ENCODE results near the gene ANXA3. TPM values are rescaled to one million over a fixed set of nuclear protein-coding genes. Genes with fewer than 3 reads are reported as not detected.

ANXA3 gene
- polyA plus RNA-seq, 1 of the 3 experiments (the other 2 are of a cell fraction), result 13.8 TPM

GRCh38 chr4:78644063-78644691 is 92.6 kb downstream of the ANXA3 start:
- H3K27ac ChIP-seq (ENCODE audit: low read depth in 2 of 2, low read length in 1 of 2), result no peak overlapping the region; a peak in 1 of 4 replicates
- H3K4me1 ChIP-seq (ENCODE audit: control insufficient read depth in 1 of 2, insufficient read depth in 2 of 2, low read depth in 1 of 2, low read length in 1 of 2), result peaks cover 6 to 11% of the 10 kb centered on the region in 2 experiments
- no peak overlapping the region for H3K4me2 ChIP-seq
- H3K4me3 ChIP-seq (ENCODE audit: low read depth in 2 of 2, low read length in 1 of 2), result no peak overlapping the region
- ChIA-PET POLR2A (no interaction called here), CTCF (interaction anchor here (0.6 to 3.7 kb wide), 28 partner anchors 10 to 294 kb away, joined by 3 to 24 read pairs (median 5); partner anchors contain the start of gene BMP2K)
- H3K9me2 ChIP-seq, result no peaks in the 10 kb centered on the region
- DNase-seq, result no peak
- 0 out of 2 replicates have a peak overlapping the region, but pooled peaks have one; percentile 7 for H2AFZ ChIP-seq (ENCODE audit: low read depth)
- no peak for TF ChIP-seq TAF1 (IDR thresholded peaks at IDR 0.05; ENCODE audit: borderline replicate concordance, low read depth, low read length)
- TF ChIP-seq TCF12 (IDR thresholded peaks at IDR 0.05), result no peak
- TF ChIP-seq RAD21 (IDR thresholded peaks at IDR 0.05; ENCODE audit: low read length), result no peak
- no peak for TF ChIP-seq TEAD4 (IDR thresholded peaks at IDR 0.05; ENCODE audit: borderline replicate concordance, insufficient read depth)
- TF ChIP-seq IRF3 (IDR thresholded peaks at IDR 0.05; ENCODE audit: low read depth, low read length), result no peak
- TF ChIP-seq SIN3A (IDR thresholded peaks at IDR 0.05; ENCODE audit: borderline replicate concordance, low read depth, low read length), result no peak
- peaks cover 16% of the 10 kb centered on the region for H3F3A ChIP-seq (replicated peaks; ENCODE audit: insufficient read depth)
- H4K20me1 ChIP-seq (ENCODE audit: insufficient read depth), result no peaks in the 10 kb centered on the region
- H3K9me3 ChIP-seq, result no peaks in the 10 kb centered on the region
- H3K36me3 ChIP-seq (replicated peaks in 1 of 2; ENCODE audit: control insufficient read depth in 1 of 2, insufficient read depth in 2 of 2, low read length in 1 of 2), result no peaks in the 10 kb centered on the region
- no peak overlapping the region for H3K9ac ChIP-seq
- no peaks in the 10 kb centered on the region for H3K27me3 ChIP-seq (ENCODE audit: insufficient read depth)
- H3K79me2 ChIP-seq (ENCODE audit: insufficient read depth), result no peaks in the 10 kb centered on the region

- peak overlapping the region; percentile 76 for H2AFZ ChIP-seq (ENCODE audit: low read depth)
- peak; percentile 57 for DNase-seq
- 29% methylated on average over 4 of the region's 4 CpGs for WGBS (ENCODE audit: low lambda C conversion rate)
- TF ChIP-seq CHD2 (IDR thresholded peaks at IDR 0.05; ENCODE audit: low read length, partially characterized antibody) (no peak), FOSL2 (IDR thresholded peaks at IDR 0.05; ENCODE audit: borderline replicate concordance, low read depth) (no peak), GATA2 (CRISPR knock-in tag; IDR thresholded peaks at IDR 0.05) (no peak), POLR2AphosphoS5 (IDR thresholded peaks at IDR 0.05; ENCODE audit: low read depth, low read length) (no peak), TCF12 (IDR thresholded peaks at IDR 0.05) (0 out of 2 replicates have a peak, but pooled peaks have one; percentile 7), CTCF (IDR thresholded peaks at IDR 0.05) (peak; percentile 87), RCOR1 (IDR thresholded peaks at IDR 0.05; ENCODE audit: low read length) (no peak), MEF2A (IDR thresholded peaks at IDR 0.05; ENCODE audit: borderline replicate concordance, low read depth) (no peak), RXRA (IDR thresholded peaks at IDR 0.05; ENCODE audit: borderline replicate concordance, low read depth) (no peak), MAX (IDR thresholded peaks at IDR 0.05; ENCODE audit: low read depth) (no peak), ELF1 (IDR thresholded peaks at IDR 0.05) (no peak), FOXM1 (IDR thresholded peaks at IDR 0.05; ENCODE audit: low read depth) (no peak), EP300 (IDR thresholded peaks at IDR 0.05; ENCODE audit: borderline replicate concordance in 1 of 2, low read depth in 1 of 2, low read length in 1 of 2) (no peak), RFX5 (IDR thresholded peaks at IDR 0.05; ENCODE audit: low read length) (peak; percentile 98), FOXJ3 (CRISPR knock-in tag; IDR thresholded peaks at IDR 0.05) (no peak), SMC3 (IDR thresholded peaks at IDR 0.05; ENCODE audit: low read depth, low read length) (peak; percentile 70), GABPA (IDR thresholded peaks at IDR 0.05; ENCODE audit: low read depth) (no peak), NFIC (IDR thresholded peaks at IDR 0.05; ENCODE audit: borderline replicate concordance) (no peak), JUND (IDR thresholded peaks at IDR 0.05) (no peak), TEAD4 (IDR thresholded peaks at IDR 0.05; ENCODE audit: borderline replicate concordance, insufficient read depth) (no peak), IRF3 (IDR thresholded peaks at IDR 0.05; ENCODE audit: low read depth, low read length) (no peak)
Observed at GRCh38 chr4:78644744-78645330, 93.3 kb downstream of the ANXA3 start.

More at GRCh38 chr4:78644744-78645330, 93.3 kb downstream of the ANXA3 start:
- peak overlapping the region; percentile 42; the same call in 1 of the 2 replicates for H3K9ac ChIP-seq
- peak overlapping the region; percentile 88 to 89; a peak in 3 of 4 replicates for H3K27ac ChIP-seq (ENCODE audit: low read depth in 2 of 2, low read length in 1 of 2)
- H3K79me2 ChIP-seq (ENCODE audit: insufficient read depth), result no peaks in the 10 kb centered on the region
- no peaks in the 10 kb centered on the region for H3K27me3 ChIP-seq (ENCODE audit: insufficient read depth)
- H3K9me2 ChIP-seq, result no peaks in the 10 kb centered on the region
- CTCF ChIA-PET, result interaction anchor here (0.6 to 3.7 kb wide), 32 partner anchors 9 to 294 kb away, joined by 3 to 24 read pairs (median 4); partner anchors contain the start of gene BMP2K
- peaks cover 6 to 11% of the 10 kb centered on the region in 2 experiments for H3K4me1 ChIP-seq (ENCODE audit: control insufficient read depth in 1 of 2, insufficient read depth in 2 of 2, low read depth in 1 of 2, low read length in 1 of 2)
- H3K9me3 ChIP-seq, result no peaks in the 10 kb centered on the region
- H3F3A ChIP-seq (replicated peaks; ENCODE audit: insufficient read depth), result peaks cover 16% of the 10 kb centered on the region
- H3K4me3 ChIP-seq (ENCODE audit: low read depth in 2 of 2, low read length in 1 of 2), result no peak overlapping the region
- no peaks in the 10 kb centered on the region for H3K36me3 ChIP-seq (replicated peaks in 1 of 2; ENCODE audit: control insufficient read depth in 1 of 2, insufficient read depth in 2 of 2, low read length in 1 of 2)
- H3K4me2 ChIP-seq, result peak overlapping the region; percentile 64; the same call in 1 of the 2 replicates
- no peaks in the 10 kb centered on the region for H4K20me1 ChIP-seq (ENCODE audit: insufficient read depth)
- POLR2A ChIA-PET, result no interaction called here
